ENCODE results near the gene NKIRAS2.
"Not testable (repeated sequence)": the region's sequence is repeated elsewhere in the genome, so short reads cannot be mapped to it uniquely, and the experiment has no call there.

NKIRAS2 gene

GRCh38 chr17:41998497-41998896, 21.4 kb upstream of the NKIRAS2 start:
- DNase-seq (ENCODE audit: low spot score) = no peak

- DNase-seq (ENCODE audit: low spot score) = no peak
These were observed 19.3 kb upstream of the NKIRAS2 start for GRCh38 chr17:42000413-42001133.

- DNase-seq (ENCODE audit: low spot score) = no peak
These were observed 18.2 kb upstream of the NKIRAS2 start for GRCh38 chr17:42001729-42002128.

GRCh38 chr17:42002175-42002791, 17.6 kb upstream of the NKIRAS2 start:
- DNase-seq (ENCODE audit: low spot score) = no peak

GRCh38 chr17:42002792-42003301, 17.0 kb upstream of the NKIRAS2 start:
- peak; percentile 40 for DNase-seq (ENCODE audit: low spot score)

GRCh38 chr17:42005166-42005565, 14.7 kb upstream of the NKIRAS2 start:
- no peak for DNase-seq (ENCODE audit: low spot score)

GRCh38 chr17:42009170-42009569, 10.7 kb upstream of the NKIRAS2 start:
- DNase-seq (ENCODE audit: low spot score) = no peak

GRCh38 chr17:42010266-42010680, 9.6 kb upstream of the NKIRAS2 start:
- DNase-seq (ENCODE audit: low spot score) = not testable (repeated sequence)

GRCh38 chr17:42010898-42011516, 8.9 kb upstream of the NKIRAS2 start:
- DNase-seq (ENCODE audit: low spot score) = no peak

- DNase-seq (ENCODE audit: low spot score) = not testable (repeated sequence)
These were observed 7.5 kb upstream of the NKIRAS2 start for GRCh38 chr17:42012363-42012762.

- not testable (repeated sequence) for DNase-seq (ENCODE audit: low spot score)
These were observed 6.2 kb upstream of the NKIRAS2 start for GRCh38 chr17:42013740-42014139.

- DNase-seq (ENCODE audit: low spot score) = no peak
These were observed 3.5 kb upstream of the NKIRAS2 start for GRCh38 chr17:42016411-42016831.

- DNase-seq (ENCODE audit: low spot score) = peak; percentile 96
These were observed 2.7 kb upstream of the NKIRAS2 start, which contains the start of gene DNAJC7 for GRCh38 chr17:42016941-42017865. DNAJC7 (minus strand) TSS chr17:42017439; CDS start chr17:42017416, 23 bp downstream.

GRCh38 chr17:42017866-42018200, 2.1 kb upstream of the NKIRAS2 start:
- DNase-seq (ENCODE audit: low spot score) = peak; percentile 75

- DNase-seq (ENCODE audit: low spot score) = no peak
These were observed 1.6 kb upstream of the NKIRAS2 start for GRCh38 chr17:42018339-42018738.

- DNase-seq (ENCODE audit: low spot score) = no peak
These were observed 902 bp upstream of the NKIRAS2 start for GRCh38 chr17:42018988-42019387.

- not testable (repeated sequence) for DNase-seq (ENCODE audit: low spot score)
These were observed 955 bp downstream of the NKIRAS2 start for GRCh38 chr17:42020845-42021244.

- DNase-seq (ENCODE audit: low spot score) = no peak
These were observed 3.8 kb downstream of the NKIRAS2 start for GRCh38 chr17:42023524-42024349.

GRCh38 chr17:42025191-42025579, 5.3 kb downstream of the NKIRAS2 start:
- no peak for DNase-seq (ENCODE audit: low spot score)

- no peak for DNase-seq (ENCODE audit: low spot score)
These were observed 6.0 kb downstream of the NKIRAS2 start for GRCh38 chr17:42025936-42026335.
